Measurements from ENCODE around the gene ZNF267.
"Not testable (repeated sequence)": the region's sequence is repeated elsewhere in the genome, so short reads cannot be mapped to it uniquely, and the experiment has no call there.

ZNF267 gene

GRCh38 chr16:31956221-31956620 is 82.6 kb downstream of the ZNF267 start:
- peak; percentile 48 for TF ChIP-seq CTCF (IDR thresholded peaks at IDR 0.05; ENCODE audit: insufficient read depth, low read length, poor library complexity, severe bottlenecking)
- peak; percentile 8 for DNase-seq (ENCODE audit: extremely low read depth, insufficient read length)
- not testable (repeated sequence) for H3K4me3 ChIP-seq (replicated peaks; ENCODE audit: low read depth, low read length); H3K27me3 ChIP-seq (replicated peaks; ENCODE audit: control insufficient read depth, insufficient read depth, low read length); H3K36me3 ChIP-seq (ENCODE audit: control insufficient read depth, insufficient read depth, low read length)

- DNase-seq (ENCODE audit: extremely low read depth, insufficient read length): peak; percentile 1
Measured at GRCh38 chr16:31960186-31960910, 86.7 kb downstream of the ZNF267 start.

More at GRCh38 chr16:31960186-31960910, 86.7 kb downstream of the ZNF267 start:
- H3K4me3 ChIP-seq (replicated peaks; ENCODE audit: low read depth, low read length); H3K36me3 ChIP-seq (ENCODE audit: control insufficient read depth, insufficient read depth, low read length); H3K27me3 ChIP-seq (replicated peaks; ENCODE audit: control insufficient read depth, insufficient read depth, low read length): not testable (repeated sequence)
